Thoracic aorta (tissue), 2 donors: ENCODE measurements around the gene SBK2. TPM values are rescaled to one million over a fixed set of nuclear protein-coding genes. Genes with fewer than 3 reads are reported as not detected.

Source experiments
- ATAC-seq: fragments of 150-250 bp; one replicate; pipeline ENCODE4 v1.8.0; 2017; ENCODE audit warnings: low read depth; ENCODE audit not compliant: insufficient number of reproducible peaks, low FRiP score
- DNase-seq: peaks from one replicate; pipeline ENCODE4 v3.0.0-alpha.2; 2020; ENCODE audit warnings: low spot score
- H3K27ac ChIP-seq, 2 donors: fragments of 200-600 bp; sonication (generic); 1 replicate in 1 of 2; 2 replicates in 1 of 2; pipeline ENCODE4 v1.5.1; 2016; ENCODE audit warnings: mild to moderate bottlenecking in 2 of 2, moderate library complexity in 2 of 2
- H3K27me3 ChIP-seq: fragments of 200-600 bp; sonication (generic); replicated peaks from 2 replicates; pipeline ENCODE4 v1.6.0; 2016; ENCODE audit warnings: mild to moderate bottlenecking; ENCODE audit not compliant: insufficient read depth
- H3K36me3 ChIP-seq: fragments of 200-600 bp; sonication (generic); one replicate; pipeline ENCODE4 v1.5.1; 2016
- H3K4me1 ChIP-seq, 2 donors: fragments of 200-600 bp; sonication (generic); 1 replicate in 1 of 2; 2 replicates in 1 of 2; pipeline versions ENCODE4 v1.5.1 to v1.6.0; 2016; ENCODE audit warnings: low read depth in 2 of 2, mild to moderate bottlenecking in 1 of 2; ENCODE audit not compliant: control insufficient read depth in 1 of 2
- H3K4me3 ChIP-seq: fragments of 200-600 bp; sonication (generic); 2 replicates; pipeline ENCODE4 v1.5.1; 2016; ENCODE audit warnings: mild to moderate bottlenecking
- H3K9me3 ChIP-seq: fragments of 200-600 bp; sonication (generic); 2 replicates; pipeline ENCODE4 v1.5.1; 2016
- CTCF ChIP-seq: fragments of 200-600 bp; sonication (generic); IDR thresholded peaks from one replicate; pipeline ENCODE4 v1.5.1; 2019; ENCODE audit warnings: antibody characterized with exemption
- total RNA-seq, 2 donors: library from RNA; depleted of rRNA; stranded (reverse); fragments of >200 nt; gene quantifications; one replicate each; pipeline versions ENCODE4 v1.1.0 to v1.2.3, GENCODE V29; 2016

SBK2 gene
- total RNA-seq, 2 donors from 2014 or later, result not detected

GRCh38 chr19:55546011-55546410 lies 9.1 kb upstream of the SBK2 start:
- DNase-seq, result no peak
- TF ChIP-seq CTCF, result no peak
- H3K27ac ChIP-seq, result no peak overlapping the region
- H3K36me3 ChIP-seq, result no peaks in the 10 kb centered on the region
- H3K4me3 ChIP-seq, result no peak overlapping the region
- no peak for ATAC-seq
- peaks cover 22 to 40% of the 10 kb centered on the region in 2 donors for H3K4me1 ChIP-seq
- H3K9me3 ChIP-seq, result no peaks in the 10 kb centered on the region
- no peaks in the 10 kb centered on the region for H3K27me3 ChIP-seq

GRCh38 chr19:55545443-55545842 lies 8.5 kb upstream of the SBK2 start, which contains the start of gene SBK3:
Gene SBK3 (minus strand): TSS chr19:55545543. CDS start chr19:55545543, 0 bp downstream.
- peaks cover 22 to 40% of the 10 kb centered on the region in 2 donors for H3K4me1 ChIP-seq
- H3K27ac ChIP-seq, result no peak within 1 kb of the TSS
- H3K27me3 ChIP-seq, result no peaks in the 10 kb centered on the region
- ATAC-seq, result no peak
- no peak for DNase-seq
- H3K4me3 ChIP-seq, result no peak within 1 kb of the TSS
- no peaks in the 10 kb centered on the region for H3K9me3 ChIP-seq
- no peak for TF ChIP-seq CTCF
- no peaks in the 10 kb centered on the region for H3K36me3 ChIP-seq

GRCh38 chr19:55544776-55545439 lies 8.0 kb upstream of the SBK2 start:
- Histone ChIP-seq H3K36me3 (no peaks in the 10 kb centered on the region), H3K27me3 (no peaks in the 10 kb centered on the region), H3K4me3 (no peak overlapping the region), H3K9me3 (no peaks in the 10 kb centered on the region), H3K4me1 (peaks cover 18 to 38% of the 10 kb centered on the region in 2 donors), H3K27ac (no peak overlapping the region)
- no peak for ATAC-seq
- TF ChIP-seq CTCF, result no peak
- no peak for DNase-seq

GRCh38 chr19:55544014-55544413 lies 7.1 kb upstream of the SBK2 start:
- no peak for TF ChIP-seq CTCF
- peaks cover 14 to 29% of the 10 kb centered on the region in 2 donors for H3K4me1 ChIP-seq
- no peaks in the 10 kb centered on the region for H3K9me3 ChIP-seq
- DNase-seq, result no peak
- no peak for ATAC-seq
- H3K27me3 ChIP-seq, result no peaks in the 10 kb centered on the region
- no peak overlapping the region for H3K27ac ChIP-seq
- H3K36me3 ChIP-seq, result no peaks in the 10 kb centered on the region
- H3K4me3 ChIP-seq, result no peak overlapping the region

GRCh38 chr19:55543567-55543966 lies 6.6 kb upstream of the SBK2 start:
- Histone ChIP-seq H3K27ac (no peak overlapping the region), H3K4me1 (peaks cover 13 to 27% of the 10 kb centered on the region in 2 donors), H3K27me3 (no peaks in the 10 kb centered on the region), H3K4me3 (no peak overlapping the region), H3K36me3 (no peaks in the 10 kb centered on the region), H3K9me3 (no peaks in the 10 kb centered on the region)
- DNase-seq (no peak), ATAC-seq (no peak)
- no peak for TF ChIP-seq CTCF
